DMS114 treated with DMSO at 0.1 percent for 48 hours (cell line): Measurements from ENCODE around the gene HOXD12.

ENCODE experiments used
- DNase-seq: peaks from one replicate; lab custom pipeline; 2025; ENCODE audit not compliant: unreplicated experiment; lab: John Stamatoyannopoulos, UW

The HOXD12 gene

DNA sequence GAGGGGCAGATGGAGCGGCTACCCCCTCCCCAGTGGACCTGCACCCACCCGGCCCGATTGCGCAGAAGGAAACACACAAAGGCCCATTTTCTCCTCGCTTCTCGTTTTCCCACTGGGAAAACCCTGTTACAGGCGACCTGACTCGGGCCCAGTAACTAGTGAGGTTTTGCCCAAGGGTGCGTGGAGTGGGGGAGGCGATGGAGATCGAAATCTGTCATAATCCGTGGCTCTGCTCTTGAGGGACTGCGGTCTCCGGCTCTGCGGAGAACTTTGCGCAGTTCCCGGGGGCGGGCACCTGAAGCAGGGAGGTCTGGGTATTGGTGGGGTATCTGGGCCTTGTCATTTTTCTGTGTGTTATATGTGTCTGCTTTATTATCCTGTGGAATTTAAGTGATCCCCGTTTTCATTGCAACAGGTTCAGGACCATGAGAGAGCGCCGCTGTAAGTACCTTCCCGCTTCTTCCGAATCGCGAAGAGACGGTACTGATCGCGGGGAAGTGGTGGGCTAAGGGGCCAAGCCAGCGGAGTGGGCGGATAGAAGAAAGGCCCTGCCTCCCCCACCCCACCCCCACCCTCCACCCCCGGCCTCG is 47.7 kb downstream of the HOXD12 start:
- DNase-seq = no peak

DNA sequence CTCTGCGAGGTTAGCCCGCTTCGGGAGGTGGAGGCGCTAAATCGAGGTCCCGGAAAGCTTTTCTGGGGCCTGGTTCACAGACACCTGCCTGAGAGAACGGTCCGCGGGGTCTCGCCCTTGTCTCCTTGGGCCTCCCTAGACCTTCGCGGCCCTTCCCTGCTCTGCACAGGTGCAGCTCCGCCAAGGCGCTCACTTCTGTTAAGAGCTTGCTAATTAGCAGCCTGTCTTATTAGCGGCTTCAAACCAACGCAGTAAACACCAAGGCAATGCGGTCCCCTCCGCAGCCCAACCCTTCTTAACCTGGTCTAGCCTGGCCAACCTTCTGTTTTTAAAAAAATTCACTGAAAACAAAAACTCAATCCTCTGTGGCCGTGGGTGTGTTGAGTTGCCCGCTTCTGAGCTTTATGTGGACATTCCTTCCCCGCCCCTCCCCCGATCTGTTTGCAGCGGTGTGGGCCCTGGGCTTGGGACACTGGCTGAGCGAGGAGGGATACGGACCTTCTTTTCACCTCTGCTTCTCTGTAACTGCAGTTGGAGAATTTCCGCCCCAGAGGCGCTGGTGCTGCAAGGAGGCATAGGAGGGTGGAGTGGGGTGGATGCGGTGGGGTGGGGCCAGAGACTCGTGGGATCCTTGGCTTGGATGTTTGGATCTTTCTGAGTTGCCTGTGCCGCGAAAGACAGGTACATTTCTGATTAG is 48.4 kb downstream of the HOXD12 start:
- no peak for DNase-seq

DNA sequence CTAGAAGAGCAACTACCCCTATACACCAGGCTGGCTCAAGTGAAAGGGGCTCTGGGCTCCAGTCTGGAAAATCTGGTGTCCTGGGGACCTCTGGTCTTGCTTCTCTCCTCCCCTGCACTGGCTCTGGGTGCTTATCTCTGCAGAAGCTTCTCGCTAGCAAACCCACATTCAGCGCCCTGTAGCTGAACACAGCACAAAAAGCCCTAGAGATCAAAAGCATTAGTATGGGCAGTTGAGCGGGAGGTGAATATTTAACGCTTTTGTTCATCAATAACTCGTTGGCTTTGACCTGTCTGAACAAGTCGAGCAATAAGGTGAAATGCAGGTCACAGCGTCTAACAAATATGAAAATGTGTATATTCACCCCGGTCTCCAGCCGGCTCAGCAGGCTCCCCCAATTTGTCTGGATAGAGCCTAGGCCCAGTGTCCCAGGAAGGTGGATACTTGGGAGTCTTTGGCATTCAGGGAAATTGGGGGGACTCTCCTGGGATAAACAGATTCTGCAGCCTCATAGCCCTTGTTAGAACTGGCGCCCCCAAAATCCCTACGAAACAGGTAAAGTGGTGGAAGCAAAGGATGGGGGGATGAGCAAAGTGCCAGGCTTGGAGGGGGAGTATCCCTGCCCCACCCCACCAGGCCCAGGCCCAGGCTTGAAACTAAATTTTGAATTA is 49.3 kb downstream of the HOXD12 start:
- DNase-seq = no peak

DNA sequence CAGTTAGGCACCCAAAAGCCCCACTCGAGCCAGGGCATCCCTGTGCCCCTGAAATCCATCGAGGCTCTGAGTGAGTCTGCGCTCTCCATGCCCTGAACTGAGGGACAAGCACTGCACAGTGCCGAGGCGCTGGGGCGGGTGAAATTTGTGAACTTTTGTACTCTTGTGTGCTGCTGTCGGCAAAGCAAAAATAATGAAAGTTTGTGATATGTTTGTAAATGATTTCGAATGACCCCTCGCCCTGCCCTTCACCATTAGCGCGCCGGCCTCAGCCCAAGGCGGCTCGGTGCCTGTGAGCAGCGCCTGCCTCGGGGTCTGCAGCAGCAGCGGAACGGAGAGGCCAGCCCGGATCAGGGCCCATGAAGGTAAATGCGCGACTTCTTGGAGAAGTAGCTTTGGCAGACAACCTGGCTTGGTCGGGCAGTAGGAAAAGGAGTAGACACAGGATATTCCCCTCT is 49.9 kb downstream of the HOXD12 start:
- no peak for DNase-seq

DNA sequence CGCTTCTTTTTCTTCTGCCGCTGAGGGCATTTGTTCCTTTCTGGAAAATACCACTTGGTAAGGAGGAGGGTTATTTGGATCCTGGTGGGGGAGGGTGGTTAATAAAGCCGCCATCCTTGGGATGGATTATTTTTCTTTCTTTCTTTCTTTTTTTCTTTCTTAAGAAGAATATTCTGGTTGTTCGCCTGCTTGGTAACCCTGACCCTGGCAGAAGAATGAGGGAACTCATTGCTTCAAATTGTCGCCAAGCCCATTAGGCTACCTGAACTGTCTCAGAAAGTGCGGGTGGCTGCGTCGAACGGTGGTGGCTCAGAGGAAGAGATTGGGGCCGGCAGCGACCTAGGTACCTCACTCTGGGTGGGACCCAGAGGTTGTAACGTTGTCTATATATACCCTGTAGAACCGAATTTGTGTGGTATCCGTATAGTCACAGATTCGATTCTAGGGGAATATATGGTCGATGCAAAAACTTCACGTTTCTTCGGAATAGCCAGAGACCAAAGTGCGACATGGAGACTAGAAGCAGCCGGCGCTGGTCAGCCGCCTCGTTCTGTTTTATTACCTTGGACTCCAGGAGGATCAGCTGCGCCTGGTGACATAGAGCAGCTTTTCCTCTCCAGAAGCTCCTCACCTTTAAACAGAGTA is 50.5 kb downstream of the HOXD12 start:
- DNase-seq = no peak

GRCh38 chr2:176150584-176151441 is 51.2 kb downstream of the HOXD12 start:
- DNase-seq = no peak

GRCh38 chr2:176151442-176152287 is 52.1 kb downstream of the HOXD12 start, which contains the start of gene HOXD4:
Gene HOXD4, plus strand, starts transcription at chr2:176151550. Its CDS starts 84 bp downstream, at chr2:176151634.
- DNase-seq = no peak
